HT-29 (cell line): Measurements from ENCODE around the gene RAD51B. TPM values are rescaled to one million over a fixed set of nuclear protein-coding genes. Genes with fewer than 3 reads are reported as not detected.
A peak's percentile ranks its signal among the peaks of the same experiment; 100 is the strongest.

Experiments
- DNase-seq: peaks from one replicate; pipeline ENCODE4 v3.0.0-alpha.2; 2015; ENCODE audit warnings: low spot score
- total RNA-seq: library from RNA; depleted of rRNA; stranded (reverse); fragments of >200 nt; shearing (Covaris generic); gene quantifications from 2 replicates; pipeline ENCODE4 v1.2.3, GENCODE V29; 2014

The RAD51B gene
- total RNA-seq, 1 experiment from 2014 or later: 5.9 TPM

- no peak for DNase-seq
Observed at GRCh38 chr14:68712703-68713370, 893.3 kb downstream of the RAD51B start.

GRCh38 chr14:68713782-68714181 is 894.2 kb downstream of the RAD51B start:
- DNase-seq: no peak

- no peak for DNase-seq
Observed at GRCh38 chr14:68714991-68715924, 895.7 kb downstream of the RAD51B start.

- no peak for DNase-seq
Observed at GRCh38 chr14:68716698-68717097, 897.1 kb downstream of the RAD51B start.

GRCh38 chr14:68718023-68718990 is 898.7 kb downstream of the RAD51B start:
- DNase-seq: peak; percentile 40

- no peak for DNase-seq
Observed at GRCh38 chr14:68719634-68720384, 900.2 kb downstream of the RAD51B start.

- DNase-seq: no peak
Observed at GRCh38 chr14:68722186-68722585, 902.6 kb downstream of the RAD51B start.

- no peak for DNase-seq
Observed at GRCh38 chr14:68722968-68723566, 903.5 kb downstream of the RAD51B start.

GRCh38 chr14:68723808-68724268 is 904.3 kb downstream of the RAD51B start:
- no peak for DNase-seq

GRCh38 chr14:68724914-68725313 is 905.3 kb downstream of the RAD51B start:
- DNase-seq: no peak

GRCh38 chr14:68726093-68726695 is 906.6 kb downstream of the RAD51B start:
- DNase-seq: no peak

- no peak for DNase-seq
Observed at GRCh38 chr14:68727315-68728047, 907.9 kb downstream of the RAD51B start.

- DNase-seq: no peak
Observed at GRCh38 chr14:68728342-68729106, 908.9 kb downstream of the RAD51B start.

- DNase-seq: peak; percentile 62
Observed at GRCh38 chr14:68729556-68729955, 910.0 kb downstream of the RAD51B start.

- no peak for DNase-seq
Observed at GRCh38 chr14:68730348-68730747, 910.8 kb downstream of the RAD51B start.

- no peak for DNase-seq
Observed at GRCh38 chr14:68730811-68731425, 911.3 kb downstream of the RAD51B start.

- no peak for DNase-seq
Observed at GRCh38 chr14:68733086-68733914, 913.7 kb downstream of the RAD51B start.
